ENCODE data around the gene RPS2.
A peak's percentile ranks its signal among the peaks of the same experiment; 100 is the strongest.

Gene RPS2

DNA sequence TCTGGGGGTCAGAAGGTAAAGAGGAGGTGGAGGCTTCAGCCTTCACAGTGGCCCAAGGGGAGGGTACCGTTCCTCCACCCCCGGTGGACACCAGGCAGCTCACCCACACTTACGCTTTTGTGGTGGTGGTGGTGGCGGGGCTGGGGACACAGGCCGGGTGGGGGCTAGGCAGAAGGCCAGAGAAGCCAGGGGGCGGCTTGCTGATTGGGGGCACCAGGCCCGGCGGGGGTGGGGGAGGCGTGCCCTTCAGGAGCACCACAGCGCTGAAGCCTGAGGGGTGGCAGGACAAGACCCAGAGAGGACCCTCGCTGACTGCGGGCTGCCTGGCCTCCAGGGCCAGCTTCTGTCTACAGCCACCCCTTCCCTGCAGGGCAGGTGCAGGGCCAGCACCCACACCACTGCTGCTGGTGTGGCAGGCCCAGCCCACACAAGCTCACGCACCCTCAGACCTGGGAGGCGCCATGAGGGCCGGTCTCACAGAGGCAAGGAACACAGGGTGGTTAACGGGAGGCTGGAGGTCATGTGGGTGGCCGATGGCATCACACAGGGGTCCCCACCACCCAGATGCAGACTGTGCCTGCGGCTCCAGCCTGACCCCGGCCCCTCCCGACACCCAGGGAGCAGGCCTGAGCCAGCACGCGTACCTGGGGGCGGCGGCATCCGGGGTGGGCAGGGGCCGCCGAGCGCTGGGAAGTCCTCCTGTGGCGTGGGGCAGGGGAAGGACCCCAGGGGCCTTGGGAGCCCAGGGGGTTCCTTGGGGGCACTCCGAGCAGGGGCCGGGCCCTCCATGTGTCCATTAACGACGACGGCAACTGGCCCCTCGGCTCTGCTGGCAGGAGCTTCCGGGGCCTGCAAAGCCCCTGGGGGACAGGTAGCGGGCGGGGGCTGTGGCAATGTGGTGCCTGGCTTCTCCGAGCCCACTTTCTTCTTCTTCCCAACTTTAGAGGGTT, 34.5 kb upstream of the RPS2 start:
- DNase-seq (ENCODE audit: low spot score): no peak

DNA sequence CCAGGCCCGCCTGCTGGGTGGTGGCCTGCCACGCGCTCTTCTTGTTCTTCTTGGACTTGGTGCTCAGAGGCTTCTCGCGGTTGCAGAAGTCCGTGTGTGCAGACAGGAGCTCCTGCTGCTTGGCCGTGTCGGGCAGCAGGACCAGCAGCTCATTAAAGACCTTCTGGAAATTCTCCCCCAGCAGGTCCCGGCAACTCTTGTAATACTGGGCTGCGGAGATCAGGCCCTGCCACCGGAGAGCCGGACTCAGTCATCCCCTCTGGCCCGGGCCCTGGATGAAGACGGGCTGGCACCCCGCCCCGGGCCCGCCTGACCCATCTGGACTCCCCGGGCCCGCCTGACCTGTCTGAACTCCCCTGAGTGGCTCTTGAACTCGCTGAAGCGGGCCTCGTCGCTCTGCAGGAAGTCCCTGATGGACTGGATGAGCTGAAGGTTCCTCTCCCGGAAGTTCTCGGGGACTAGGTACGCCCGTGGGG, 33.8 kb upstream of the RPS2 start:
- no peak for DNase-seq (ENCODE audit: low spot score)

DNA sequence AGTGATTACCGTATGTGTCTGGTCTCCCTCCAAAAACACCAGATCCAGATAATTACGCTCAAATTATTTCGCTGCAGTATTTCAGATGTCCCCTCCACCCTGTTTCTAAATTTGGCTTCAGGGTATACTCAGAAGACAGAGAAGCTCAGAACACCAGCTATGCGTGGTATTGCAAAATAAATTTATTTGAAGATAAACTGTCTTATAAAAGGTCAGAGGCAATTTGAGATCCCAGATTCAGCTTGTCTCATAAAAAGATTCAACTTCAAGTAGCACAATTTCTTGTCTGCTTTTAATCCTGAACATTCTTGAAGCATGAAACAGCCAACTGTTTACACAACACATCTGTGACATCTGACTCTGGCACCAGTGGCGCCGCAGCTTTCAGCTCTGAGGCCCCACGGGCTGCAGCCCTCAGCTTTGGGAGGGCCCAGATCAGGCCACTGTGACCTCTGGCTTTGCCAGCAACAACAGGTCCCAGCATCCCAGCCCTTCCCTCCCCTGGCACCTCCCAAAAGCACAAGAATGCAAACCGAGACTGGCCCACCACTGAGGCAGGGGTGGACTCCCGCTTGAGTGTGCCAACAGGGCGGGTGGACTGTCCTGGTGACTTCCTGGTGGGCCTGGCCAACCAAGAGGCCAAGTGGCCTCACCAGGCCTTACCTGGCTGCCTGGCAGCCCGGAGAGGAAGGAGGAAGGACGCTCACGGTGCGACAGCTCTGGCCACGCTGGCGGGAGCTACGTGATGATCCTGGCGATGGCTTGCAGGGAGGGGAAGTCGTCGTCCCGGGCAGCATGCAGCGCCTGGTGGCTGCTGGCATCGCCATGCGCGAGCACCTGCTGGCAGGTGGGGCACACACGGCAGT, 33.1 kb upstream of the RPS2 start:
- DNase-seq (ENCODE audit: low spot score): no peak

DNA sequence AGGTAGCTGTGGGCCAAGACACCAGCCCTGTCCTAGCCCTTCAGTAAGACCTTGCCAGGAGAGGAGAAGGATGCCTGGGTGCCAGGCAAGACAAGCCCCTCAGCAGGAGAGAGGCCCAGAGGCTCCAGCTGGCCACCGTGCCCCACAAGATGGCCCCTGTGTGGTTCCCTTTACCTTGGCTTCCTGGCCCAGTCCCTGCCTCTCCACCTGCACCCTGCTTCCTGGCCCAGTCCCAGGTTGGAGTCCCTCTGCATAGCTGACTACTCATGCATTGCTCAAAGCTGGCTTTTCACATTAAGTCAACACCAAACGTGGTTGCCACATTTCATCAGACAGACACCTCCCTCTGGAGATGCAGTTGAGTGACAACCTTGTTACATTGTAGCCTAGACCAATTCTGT, 29.1 kb upstream of the RPS2 start:
- DNase-seq (ENCODE audit: low spot score): no peak

DNA sequence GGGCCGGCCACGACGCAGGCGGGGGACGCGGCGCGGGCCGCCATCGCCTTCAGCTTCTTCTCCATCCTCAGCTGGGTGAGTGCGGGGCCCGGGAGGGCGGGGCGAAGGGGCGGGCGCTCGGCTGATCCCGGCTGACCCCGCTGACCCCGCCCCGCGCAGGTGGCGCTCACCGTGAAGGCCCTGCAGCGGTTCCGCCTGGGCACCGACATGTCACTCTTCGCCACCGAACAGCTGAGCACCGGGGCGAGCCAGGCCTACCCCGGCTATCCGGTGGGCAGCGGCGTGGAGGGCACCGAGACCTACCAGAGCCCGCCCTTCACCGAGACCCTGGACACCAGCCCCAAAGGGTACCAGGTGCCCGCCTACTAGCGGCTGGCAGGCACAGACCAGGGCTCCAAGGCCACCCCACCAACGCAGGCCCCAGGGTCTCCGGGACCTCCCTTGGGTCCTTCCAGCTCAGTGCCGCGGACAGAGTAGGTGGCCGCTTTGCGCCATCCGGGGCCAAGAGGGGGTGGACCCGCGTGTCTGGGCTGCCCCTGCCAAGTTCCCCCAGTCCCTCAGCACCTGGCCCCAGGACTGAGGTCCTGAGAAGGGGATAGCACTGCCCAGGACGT, 28.2 kb upstream of the RPS2 start:
- DNase-seq (ENCODE audit: low spot score): no peak

DNA sequence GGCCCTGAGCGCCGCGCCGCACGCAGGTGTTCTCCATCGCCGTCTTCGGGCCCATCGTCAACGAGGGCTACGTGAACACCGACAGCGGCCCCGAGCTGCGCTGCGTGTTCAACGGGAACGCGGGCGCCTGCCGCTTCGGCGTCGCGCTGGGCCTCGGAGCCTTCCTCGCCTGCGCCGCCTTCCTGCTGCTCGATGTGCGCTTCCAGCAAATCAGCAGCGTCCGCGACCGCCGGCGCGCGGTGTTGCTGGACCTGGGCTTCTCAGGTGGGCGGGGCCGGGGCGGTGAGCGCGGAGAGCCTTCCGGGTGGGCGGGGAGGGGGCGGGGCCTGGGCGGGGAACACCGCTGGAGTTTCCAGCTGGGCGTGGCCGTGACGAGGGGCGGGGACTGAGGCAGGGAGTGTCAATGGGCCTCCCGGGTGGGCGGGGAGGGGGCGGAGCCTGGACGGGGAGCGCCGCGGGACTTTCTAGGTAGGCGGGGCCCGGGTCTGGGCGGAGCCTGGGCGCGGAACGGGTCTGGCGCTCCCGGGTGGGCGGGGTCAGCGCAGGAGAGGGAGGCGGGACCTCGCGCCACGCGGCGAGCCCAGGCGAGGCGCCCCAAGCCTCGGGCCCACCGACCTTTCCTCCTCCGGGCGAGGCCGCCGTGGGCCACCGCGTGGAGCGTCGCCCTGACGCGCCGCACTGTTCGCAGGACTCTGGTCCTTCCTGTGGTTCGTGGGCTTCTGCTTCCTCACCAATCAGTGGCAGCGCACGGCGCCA, 27.5 kb upstream of the RPS2 start:
- DNase-seq (ENCODE audit: low spot score): no peak

DNA sequence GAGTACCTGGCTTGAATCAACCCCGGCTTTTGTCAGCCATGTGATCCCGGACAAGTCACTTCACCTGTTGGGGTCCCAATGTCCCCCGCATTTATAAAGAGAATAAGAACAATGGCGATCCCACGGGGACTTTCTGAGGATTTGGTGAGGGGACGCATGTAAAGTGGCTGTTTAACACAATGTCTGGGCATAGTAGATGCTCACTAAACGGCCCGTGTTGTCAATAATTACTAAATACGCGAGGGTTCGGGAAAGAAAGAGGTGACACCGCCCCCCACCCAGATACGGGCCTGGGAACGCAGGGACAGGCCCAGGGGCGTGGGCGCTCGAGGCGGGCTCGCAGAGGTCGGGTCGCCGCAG, 26.9 kb upstream of the RPS2 start:
- no peak for DNase-seq (ENCODE audit: low spot score)

DNA sequence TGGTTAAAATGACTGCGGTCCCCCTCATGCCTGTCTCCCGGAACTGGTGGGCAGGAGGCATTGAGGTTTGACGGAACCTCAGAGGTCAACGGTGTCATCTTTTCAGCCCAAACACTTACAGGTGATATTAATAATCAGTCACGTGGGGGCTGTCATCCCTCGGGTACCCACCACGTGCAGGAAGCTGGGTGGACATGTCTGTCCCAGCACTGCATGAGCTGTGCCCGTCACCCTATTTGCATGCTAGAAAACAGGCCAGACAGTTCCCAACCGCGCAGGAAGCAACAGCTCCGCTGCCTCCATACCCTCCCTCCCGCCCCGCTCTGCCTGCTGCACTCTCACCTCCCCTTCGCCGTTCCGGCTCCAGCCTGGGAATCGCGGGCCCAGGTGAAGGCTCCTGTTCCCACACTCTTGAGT, 26.5 kb upstream of the RPS2 start:
- no peak for DNase-seq (ENCODE audit: low spot score)

DNA sequence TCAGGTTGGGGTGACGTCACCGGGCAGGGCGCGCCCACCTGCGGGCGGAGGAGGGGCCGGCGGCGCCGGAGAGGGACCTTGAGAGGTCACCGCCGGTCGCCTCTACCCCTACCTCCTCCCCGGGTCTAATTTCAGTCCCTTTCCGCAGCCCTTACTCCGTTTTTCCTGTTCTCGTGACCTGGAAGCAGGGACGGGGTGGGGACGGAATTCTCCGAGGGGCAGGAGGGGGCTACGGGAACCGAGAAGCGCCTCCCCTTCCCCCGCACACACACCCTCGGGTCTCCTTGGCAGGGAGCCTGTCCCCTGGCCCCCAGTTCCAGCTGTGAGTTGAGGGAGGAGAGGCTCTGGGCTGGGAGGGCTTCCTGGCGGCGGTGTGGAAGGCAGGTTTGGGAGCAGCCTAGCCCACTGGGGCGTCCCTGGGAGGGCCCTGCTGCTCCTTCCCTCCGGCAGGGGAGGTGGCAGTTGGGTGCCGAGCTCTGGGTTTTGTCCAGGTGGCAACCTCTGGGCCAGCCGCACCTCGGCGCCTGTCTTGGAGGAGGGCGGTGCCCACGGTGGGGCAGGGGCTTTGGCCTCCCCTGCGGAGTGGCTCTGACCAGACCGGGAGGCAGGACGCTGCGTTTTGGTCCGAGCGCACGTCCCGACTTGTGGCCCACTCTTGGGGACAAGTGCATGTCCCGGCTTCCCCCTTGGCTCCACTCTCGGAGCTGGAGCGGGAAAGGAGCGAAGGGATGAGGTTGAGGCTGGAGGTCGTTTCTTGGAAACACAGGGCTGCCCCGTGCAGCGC, 25.9 kb upstream of the RPS2 start:
- DNase-seq (ENCODE audit: low spot score): no peak

DNA sequence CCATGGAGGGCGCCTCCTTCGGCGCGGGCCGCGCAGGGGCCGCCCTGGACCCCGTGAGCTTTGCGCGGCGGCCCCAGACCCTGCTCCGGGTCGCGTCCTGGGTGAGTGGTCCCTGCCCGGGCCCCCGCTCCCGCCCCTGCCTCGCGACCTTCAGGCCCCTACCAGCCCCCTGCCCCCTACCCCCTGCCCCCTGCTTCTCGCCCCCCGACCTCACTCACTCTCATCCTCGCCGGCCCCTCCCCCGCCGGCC, 25.4 kb upstream of the RPS2 start:
- DNase-seq (ENCODE audit: low spot score): no peak

DNA sequence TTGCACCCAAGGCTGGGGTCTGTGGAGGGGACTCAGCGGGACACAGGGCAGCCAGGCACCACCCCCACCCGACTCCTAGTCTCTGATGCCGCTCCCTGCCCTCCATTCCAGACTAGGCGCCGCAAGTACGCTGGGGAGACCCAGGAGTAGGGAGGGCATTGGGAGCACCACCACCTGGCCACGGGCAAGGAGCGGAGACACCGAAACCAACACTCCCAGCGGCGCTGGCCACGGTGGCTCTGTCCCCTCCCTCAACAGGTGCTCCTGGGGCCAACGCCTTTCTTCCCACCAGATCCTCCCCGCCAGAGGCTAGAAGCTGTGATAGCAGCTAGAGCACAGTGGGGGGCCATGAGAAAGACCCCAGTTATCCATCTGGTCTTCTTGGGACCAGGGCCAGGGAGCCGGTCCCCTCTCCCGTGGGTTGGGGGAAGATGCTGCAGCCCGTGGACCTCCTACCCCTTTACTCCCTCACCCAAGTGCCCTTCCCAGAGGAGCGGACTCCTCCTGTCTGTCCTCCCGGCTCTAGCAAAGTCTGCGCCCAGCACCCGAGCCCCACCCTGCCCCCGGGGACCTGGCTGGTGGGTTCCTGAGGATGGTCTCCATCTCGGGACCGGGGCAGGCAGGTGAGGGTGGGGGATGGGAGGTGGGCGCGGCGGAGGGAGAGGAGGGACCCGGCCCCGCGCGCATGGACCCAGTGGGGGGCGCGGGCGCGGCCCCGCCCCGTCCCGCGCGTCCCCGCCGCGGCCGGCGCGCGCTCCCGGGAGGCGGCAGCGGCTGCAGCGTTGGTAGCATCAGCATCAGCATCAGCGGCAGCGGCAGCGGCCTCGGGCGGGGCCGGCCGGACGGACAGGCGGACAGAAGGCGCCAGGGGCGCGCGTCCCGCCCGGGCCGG, 24.8 kb upstream of the RPS2 start, which contains the start of gene SYNGR3:
Gene SYNGR3, plus strand, starts transcription at position 762 of the 892 bp plus-strand sequence. CDS start 133 bp downstream, outside the sequence.
- DNase-seq (ENCODE audit: low spot score): peak; percentile 70

DNA sequence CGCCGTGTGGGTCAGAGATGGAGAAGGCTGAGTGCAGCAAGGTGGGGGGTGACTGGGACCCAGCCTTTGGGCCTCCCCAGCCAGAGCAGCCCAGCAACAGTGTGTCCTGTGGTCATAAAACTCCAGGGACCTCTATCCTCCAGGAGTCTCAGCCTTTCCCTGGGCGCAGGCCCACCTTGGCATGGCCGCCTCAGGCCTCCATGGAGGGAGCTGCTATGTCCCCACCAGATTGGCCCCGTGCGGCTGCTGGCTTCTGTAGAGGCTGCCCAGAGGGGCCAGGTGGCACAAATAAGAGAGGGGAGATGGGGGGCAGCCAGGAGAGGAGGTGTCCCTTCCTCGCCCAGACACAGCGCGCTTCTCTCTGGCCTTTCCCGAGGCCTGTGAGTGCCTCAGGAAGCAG, 22.6 kb upstream of the RPS2 start:
- DNase-seq (ENCODE audit: low spot score): no peak

DNA sequence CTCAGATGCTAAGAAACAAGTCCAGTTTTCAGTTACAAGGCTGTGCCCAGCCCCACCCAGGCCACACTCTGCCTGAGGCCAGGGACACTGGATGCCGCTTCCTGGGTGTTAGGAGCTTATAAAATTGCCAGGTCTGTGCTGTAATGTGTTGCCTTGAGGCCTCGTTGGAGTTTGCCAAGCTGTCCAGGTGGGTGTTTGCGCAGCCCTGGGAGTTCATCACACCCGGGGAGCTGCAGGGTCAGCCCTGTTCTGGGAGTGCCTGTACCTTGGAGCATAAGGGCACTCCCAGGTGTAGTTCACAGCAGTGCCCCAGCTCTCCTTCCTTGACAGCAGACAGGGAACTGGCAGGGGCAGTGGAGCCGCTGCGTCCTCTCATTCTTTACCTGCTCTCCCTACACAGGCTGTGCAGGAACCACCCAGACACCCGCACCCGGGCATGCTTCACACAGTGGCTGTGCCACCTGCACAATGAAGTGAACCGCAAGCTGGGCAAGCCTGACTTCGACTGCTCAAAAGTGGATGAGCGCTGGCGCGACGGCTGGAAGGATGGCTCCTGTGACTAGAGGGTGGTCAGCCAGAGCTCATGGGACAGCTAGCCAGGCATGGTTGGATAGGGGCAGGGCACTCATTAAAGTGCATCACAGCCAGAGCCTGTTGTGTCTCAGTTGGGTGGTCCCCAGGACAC, 21.0 kb upstream of the RPS2 start:
- DNase-seq (ENCODE audit: low spot score): no peak

DNA sequence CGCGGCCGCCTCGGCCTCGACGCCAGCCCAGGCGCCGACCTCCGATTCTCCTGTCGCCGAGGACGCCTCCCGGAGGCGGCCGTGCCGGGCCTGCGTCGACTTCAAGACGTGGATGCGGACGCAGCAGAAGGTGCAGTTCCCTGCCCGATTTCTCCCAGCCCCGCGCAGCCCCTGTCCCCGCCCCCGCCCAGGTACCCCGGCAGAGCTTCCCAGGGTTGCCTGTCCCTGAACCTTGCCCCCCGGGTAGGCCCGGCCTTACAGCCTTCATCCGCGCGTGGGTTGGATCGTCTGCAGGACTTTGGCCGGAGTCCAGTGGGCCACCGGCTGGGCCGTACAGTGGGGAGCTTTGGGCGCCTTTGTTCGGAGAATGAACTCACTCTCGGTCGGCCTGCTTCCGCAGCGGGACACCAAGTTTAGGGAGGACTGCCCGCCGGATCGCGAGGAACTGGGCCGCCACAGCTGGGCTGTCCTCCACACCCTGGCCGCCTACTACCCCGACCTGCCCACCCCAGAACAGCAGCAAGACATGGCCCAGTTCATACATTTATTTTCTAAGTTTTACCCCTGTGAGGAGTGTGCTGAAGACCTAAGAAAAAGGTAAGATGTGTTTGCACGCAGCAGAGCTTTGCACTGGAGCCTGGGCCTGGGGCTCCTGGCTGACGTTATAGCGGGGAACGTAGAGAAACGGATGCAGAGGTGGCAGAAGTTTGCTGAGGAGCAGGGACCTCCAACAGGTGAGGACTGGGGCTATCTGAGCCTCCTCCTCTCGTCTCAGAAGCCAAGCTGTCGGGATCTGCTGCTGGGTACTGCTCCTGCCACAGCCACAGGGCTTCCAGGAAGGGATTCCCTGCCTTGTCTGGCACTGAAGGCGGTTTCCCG, 20.0 kb upstream of the RPS2 start:
- no peak for DNase-seq (ENCODE audit: low spot score)

DNA sequence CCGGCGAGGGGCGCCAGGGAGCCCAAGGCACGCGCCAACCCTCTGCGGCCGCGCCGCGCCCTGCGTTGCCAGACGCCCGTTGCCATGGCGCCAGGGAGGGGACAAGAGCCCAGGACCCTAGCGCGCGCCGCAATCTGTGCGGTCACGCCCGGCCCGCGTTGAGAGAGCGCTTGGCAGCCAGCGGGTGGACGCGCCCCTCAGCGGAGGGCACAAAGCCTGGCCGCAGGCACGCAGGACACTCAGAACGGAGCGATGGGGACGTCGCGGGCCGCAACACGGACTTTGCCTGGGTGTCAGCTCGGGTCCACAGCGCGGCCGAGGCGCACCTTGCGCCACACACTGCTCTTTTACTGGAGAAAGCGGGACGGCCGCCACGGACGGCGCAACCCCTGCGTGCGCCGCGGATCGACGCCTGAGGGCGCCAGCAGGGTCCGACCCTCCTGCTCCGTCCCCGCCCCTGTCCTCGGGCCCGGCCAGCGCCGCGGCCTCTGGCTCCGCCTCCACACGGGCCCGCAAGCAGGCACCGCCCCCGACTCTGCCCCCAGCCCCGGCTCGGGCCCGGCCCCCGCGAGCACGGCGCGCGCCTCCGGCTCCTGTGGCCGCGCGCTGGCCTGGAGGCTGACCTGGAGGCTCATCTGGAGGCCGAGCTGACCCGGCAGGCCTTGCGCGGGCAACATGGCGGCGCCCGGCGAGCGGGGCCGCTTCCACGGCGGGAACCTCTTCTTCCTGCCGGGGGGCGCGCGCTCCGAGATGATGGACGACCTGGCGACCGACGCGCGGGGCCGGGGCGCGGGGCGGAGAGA, 19.1 kb upstream of the RPS2 start, which contains the start of gene GFER:
Gene GFER, plus strand, starts transcription at position 650 of the 803 bp plus-strand sequence. Its CDS starts 26 bp downstream, at position 676.
- DNase-seq (ENCODE audit: low spot score): peak; percentile 97

DNA sequence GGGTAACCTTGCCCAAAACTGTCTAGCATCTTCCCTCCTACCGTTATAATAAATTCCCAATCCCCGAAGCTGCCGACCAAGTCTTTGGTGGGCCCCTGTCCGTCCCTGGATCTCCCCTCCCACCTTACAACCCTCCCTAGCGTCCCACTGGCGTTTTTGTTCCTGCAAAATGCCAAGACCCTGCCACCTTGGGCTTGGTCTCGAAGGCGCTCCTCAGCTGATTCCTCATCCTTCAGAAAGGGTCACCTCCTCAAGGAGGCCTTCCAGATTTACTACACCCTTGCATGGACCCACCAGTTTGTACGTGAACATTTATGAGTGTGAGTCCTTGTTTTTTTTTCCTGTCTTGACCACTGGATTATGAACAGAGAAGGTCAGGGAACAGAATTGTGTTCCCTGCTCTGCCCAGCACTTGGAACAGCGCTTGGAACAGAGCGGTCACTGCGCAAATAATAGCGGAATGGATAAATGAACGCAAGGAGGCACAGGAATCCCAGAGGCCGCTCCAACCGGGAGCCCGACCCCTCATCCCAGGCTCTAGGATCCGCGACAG, 18.4 kb upstream of the RPS2 start:
- DNase-seq (ENCODE audit: low spot score): no peak

DNA sequence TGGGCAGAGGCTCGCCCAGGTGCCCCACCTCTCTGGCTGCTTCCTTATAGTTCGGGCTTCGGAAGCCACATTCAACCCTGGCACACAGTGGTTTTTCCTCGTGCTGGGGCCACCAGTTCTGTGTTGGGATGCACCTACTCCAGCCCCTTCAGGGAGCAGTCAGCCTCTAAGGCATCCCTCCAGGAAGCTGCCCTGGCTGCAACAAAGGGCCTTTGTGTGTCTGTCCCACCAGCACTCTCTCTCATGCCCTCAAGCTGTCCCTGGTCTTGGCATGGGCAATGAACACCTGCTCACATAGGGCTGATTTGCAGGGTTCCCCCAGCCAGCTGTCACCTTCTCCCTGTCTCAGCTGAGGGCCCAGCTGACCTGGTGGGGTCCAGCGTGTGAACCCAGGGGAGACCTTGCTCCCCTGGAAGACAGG, 17.4 kb upstream of the RPS2 start:
- DNase-seq (ENCODE audit: low spot score): no peak
